Peyer's patch (tissue), 4 donors: Measurements from ENCODE around the gene CMYA5. TPM values are rescaled to one million over a fixed set of nuclear protein-coding genes. Genes with fewer than 3 reads are reported as not detected.

Experiments used
- DNase-seq, 3 donors: peaks; one replicate each; pipeline ENCODE4 v3.0.0-alpha.2; 2017 to 2019
- H3K27ac ChIP-seq, 4 donors: fragments of 200-600 bp; sonication (generic); one replicate each; pipeline ENCODE4 v1.5.1; 2016 to 2019
- H3K27me3 ChIP-seq, 2 donors: fragments of 200-600 bp; sonication (generic); one replicate each; pipeline ENCODE4 v1.5.1; 2019
- H3K36me3 ChIP-seq, 3 donors: fragments of 200-600 bp; sonication (generic); one replicate each; pipeline ENCODE4 v1.5.1; 2016 to 2019
- H3K4me1 ChIP-seq, 4 donors: fragments of 200-600 bp; sonication (generic); one replicate each; pipeline ENCODE4 v1.5.1; 2016 to 2019
- H3K4me3 ChIP-seq, 4 donors: fragments of 200-600 bp; sonication (generic); 1 replicate in 3 of 4; 2 replicates in 1 of 4; pipeline ENCODE4 v1.5.1; 2016 to 2019; ENCODE audit warnings: mild to moderate bottlenecking in 1 of 4
- H3K9me3 ChIP-seq, 4 donors: fragments of 200-600 bp; sonication (generic); one replicate each; pipeline ENCODE4 v1.5.1; 2016 to 2019; ENCODE audit warnings: mild to moderate bottlenecking in 1 of 4
- POLR2A ChIP-seq, 2 donors: fragments of 450-650 bp; IDR thresholded peaks; one replicate each; pipeline ENCODE4 v1.5.1; 2017; ENCODE audit warnings: antibody characterized with exemption in 2 of 2, mild to moderate bottlenecking in 2 of 2, moderate library complexity in 2 of 2
- total RNA-seq, 4 donors: library from RNA; depleted of rRNA; stranded (reverse); fragments of >200 nt; gene quantifications; one replicate each; pipeline ENCODE4 v1.1.0, GENCODE V29; 2016
- TF ChIP-seq, protein P1 (sequence below), 6 experiments: fragments of 450-650 bp in 4 of 6; fragments of 200-600 bp in 2 of 6; sonication (generic) in 1 of 6; IDR thresholded peaks; one replicate each; pipeline ENCODE4 v1.5.1; 2017 to 2019; ENCODE audit warnings: antibody characterized with exemption in 6 of 6, mild to moderate bottlenecking in 3 of 6, moderate library complexity in 1 of 6

CMYA5 gene
- total RNA-seq, 4 donors from 2014 or later, result 1.1 to 15.7 (median 2.5) TPM

GRCh38 chr5:79843450-79844388, 154.1 kb downstream of the CMYA5 start:
- no peaks in the 10 kb centered on the region for H3K27me3 ChIP-seq
- DNase-seq, result no peak
- no peaks in the 10 kb centered on the region for H3K36me3 ChIP-seq
- no peak overlapping the region for H3K27ac ChIP-seq
- no peaks in the 10 kb centered on the region for H3K9me3 ChIP-seq
- no peak overlapping the region for H3K4me3 ChIP-seq
- no peaks in the 10 kb centered on the region for H3K4me1 ChIP-seq
- TF ChIP-seq, protein P1, sequence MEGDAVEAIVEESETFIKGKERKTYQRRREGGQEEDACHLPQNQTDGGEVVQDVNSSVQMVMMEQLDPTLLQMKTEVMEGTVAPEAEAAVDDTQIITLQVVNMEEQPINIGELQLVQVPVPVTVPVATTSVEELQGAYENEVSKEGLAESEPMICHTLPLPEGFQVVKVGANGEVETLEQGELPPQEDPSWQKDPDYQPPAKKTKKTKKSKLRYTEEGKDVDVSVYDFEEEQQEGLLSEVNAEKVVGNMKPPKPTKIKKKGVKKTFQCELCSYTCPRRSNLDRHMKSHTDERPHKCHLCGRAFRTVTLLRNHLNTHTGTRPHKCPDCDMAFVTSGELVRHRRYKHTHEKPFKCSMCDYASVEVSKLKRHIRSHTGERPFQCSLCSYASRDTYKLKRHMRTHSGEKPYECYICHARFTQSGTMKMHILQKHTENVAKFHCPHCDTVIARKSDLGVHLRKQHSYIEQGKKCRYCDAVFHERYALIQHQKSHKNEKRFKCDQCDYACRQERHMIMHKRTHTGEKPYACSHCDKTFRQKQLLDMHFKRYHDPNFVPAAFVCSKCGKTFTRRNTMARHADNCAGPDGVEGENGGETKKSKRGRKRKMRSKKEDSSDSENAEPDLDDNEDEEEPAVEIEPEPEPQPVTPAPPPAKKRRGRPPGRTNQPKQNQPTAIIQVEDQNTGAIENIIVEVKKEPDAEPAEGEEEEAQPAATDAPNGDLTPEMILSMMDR (IDR thresholded peaks at IDR 0.05), result no peak
- no peak for TF ChIP-seq POLR2A (IDR thresholded peaks at IDR 0.05)

DNA sequence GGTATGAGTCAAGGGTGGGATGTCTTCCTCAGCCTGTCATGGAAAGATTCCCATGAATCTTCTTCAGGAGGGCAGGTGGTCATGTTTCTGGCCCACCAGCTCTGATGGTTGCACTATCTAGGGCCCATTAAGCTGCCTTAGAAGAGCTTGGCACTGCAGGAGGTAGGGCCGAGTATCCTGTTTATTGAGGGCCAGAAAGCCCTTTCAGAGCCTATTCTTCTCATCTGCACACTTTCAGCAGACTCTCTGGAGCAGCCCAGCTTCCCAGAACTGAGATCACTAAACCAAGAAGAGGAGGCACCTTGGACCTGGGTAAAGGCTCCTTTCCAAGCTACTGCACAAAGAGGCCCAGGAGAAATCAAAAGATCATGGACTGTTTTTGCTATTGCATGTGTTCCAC, 154.9 kb downstream of the CMYA5 start:
- H3K4me1 ChIP-seq, result no peaks in the 10 kb centered on the region
- no peak for DNase-seq

DNA sequence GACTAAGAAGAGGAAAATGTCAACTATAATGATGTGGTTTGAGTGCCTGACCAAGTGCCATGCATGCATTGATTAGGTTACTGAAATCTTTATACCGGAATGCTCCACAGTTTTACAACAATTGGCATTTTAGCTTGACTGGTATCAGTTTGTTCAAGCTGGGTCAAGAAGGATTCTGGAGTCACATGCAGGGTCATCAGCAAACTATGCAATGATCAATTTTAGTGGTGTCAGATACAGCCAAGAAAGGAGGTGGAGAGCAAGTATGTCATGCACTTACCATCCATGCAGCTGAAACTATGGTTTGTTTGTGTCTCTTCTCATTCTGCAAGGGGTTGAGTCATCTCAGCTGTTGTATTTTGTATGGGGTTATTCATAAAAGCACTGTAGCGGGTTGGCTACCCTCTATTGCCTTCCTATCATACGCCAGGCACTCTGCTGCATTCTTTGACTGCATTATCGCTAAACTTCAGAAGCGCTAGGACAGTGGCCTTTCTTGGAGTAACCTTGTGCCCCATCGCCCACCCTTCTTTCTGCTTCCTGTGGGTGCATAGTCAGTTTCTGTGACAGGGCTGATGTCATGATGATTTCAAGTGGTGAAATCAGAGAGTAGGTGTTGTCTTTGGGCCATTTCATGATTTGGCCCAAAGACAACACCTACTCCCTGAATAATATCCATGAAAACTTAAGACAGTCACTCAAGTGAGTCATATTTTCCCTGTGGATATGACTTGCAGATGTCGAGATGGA, 156.0 kb downstream of the CMYA5 start:
- no peaks in the 10 kb centered on the region for H3K36me3 ChIP-seq
- no peaks in the 10 kb centered on the region for H3K27me3 ChIP-seq
- TF ChIP-seq, protein P1 (IDR thresholded peaks at IDR 0.05), result no peak
- TF ChIP-seq POLR2A (IDR thresholded peaks at IDR 0.05), result no peak
- DNase-seq, result no peak
- no peaks in the 10 kb centered on the region for H3K9me3 ChIP-seq
- no peak overlapping the region for H3K4me3 ChIP-seq
- H3K27ac ChIP-seq, result no peak overlapping the region
- no peaks in the 10 kb centered on the region for H3K4me1 ChIP-seq

More for the DNA sequence above, 154.9 kb downstream of the CMYA5 start:
- TF ChIP-seq, protein P1 (IDR thresholded peaks at IDR 0.05), result no peak
- TF ChIP-seq POLR2A (IDR thresholded peaks at IDR 0.05), result no peak
- no peak overlapping the region for H3K4me3 ChIP-seq
- no peak overlapping the region for H3K27ac ChIP-seq
- no peaks in the 10 kb centered on the region for H3K9me3 ChIP-seq
- no peaks in the 10 kb centered on the region for H3K36me3 ChIP-seq
- H3K27me3 ChIP-seq, result no peaks in the 10 kb centered on the region

GRCh38 chr5:79846198-79846521, 156.5 kb downstream of the CMYA5 start:
- DNase-seq, result no peak
- Histone ChIP-seq H3K9me3 (no peaks in the 10 kb centered on the region), H3K27me3 (no peaks in the 10 kb centered on the region), H3K4me1 (no peaks in the 10 kb centered on the region), H3K27ac (no peak overlapping the region), H3K4me3 (no peak overlapping the region), H3K36me3 (no peaks in the 10 kb centered on the region)
- TF ChIP-seq POLR2A (IDR thresholded peaks at IDR 0.05), result no peak
- TF ChIP-seq, protein P1 (IDR thresholded peaks at IDR 0.05), result no peak

- Histone ChIP-seq H3K36me3 (no peaks in the 10 kb centered on the region), H3K4me3 (no peak overlapping the region), H3K4me1 (no peaks in the 10 kb centered on the region), H3K9me3 (no peaks in the 10 kb centered on the region), H3K27me3 (no peaks in the 10 kb centered on the region), H3K27ac (no peak overlapping the region)
- no peak for DNase-seq
- TF ChIP-seq POLR2A (IDR thresholded peaks at IDR 0.05), result no peak
- TF ChIP-seq, protein P1 (IDR thresholded peaks at IDR 0.05), result no peak
These were observed 157.9 kb downstream of the CMYA5 start for GRCh38 chr5:79847561-79847960.
